T-helper 2 cell treated with Interferon-gamma antibody and Interleukin-4, amounts not matched to agents 5 μg/mL and 100 μg/mL, for 36 hours (primary cell): Measurements from ENCODE around the gene SUGT1.

Experiments used
- DNase-seq: peaks from one replicate; pipeline ENCODE4 v3.0.0; 2021; ENCODE audit warnings: low spot score
- H3K27ac Mint-ChIP-seq: one replicate; pipeline ENCODE4 v1.8.0; 2021; ENCODE audit warnings: mild to moderate bottlenecking, mixed read lengths
- H3K27me3 Mint-ChIP-seq: one replicate; pipeline ENCODE4 v1.8.0; 2021; ENCODE audit warnings: low read depth, mixed read lengths
- H3K36me3 Mint-ChIP-seq: one replicate; pipeline ENCODE4 v1.8.0; 2021; ENCODE audit warnings: low read depth, mixed read lengths
- H3K4me1 Mint-ChIP-seq: one replicate; pipeline ENCODE4 v1.8.0; 2021; ENCODE audit warnings: low read depth, mixed read lengths
- H3K4me3 Mint-ChIP-seq: one replicate; pipeline ENCODE4 v1.8.0; 2022; ENCODE audit warnings: mild to moderate bottlenecking, moderate library complexity, mixed read lengths
- H3K9me3 Mint-ChIP-seq: one replicate; pipeline ENCODE4 v1.8.0; 2021; ENCODE audit warnings: mixed read lengths

Gene SUGT1

GRCh38 chr13:52737451-52737850, 84.8 kb downstream of the SUGT1 start:
- Mint-ChIP-seq H3K36me3 (no peaks in the 10 kb centered on the region), H3K4me3 (no peak overlapping the region), H3K27me3 (peaks cover 42% of the 10 kb centered on the region), H3K9me3 (no peaks in the 10 kb centered on the region), H3K4me1 (no peaks in the 10 kb centered on the region), H3K27ac (no peak overlapping the region)
- DNase-seq: no peak

GRCh38 chr13:52737965-52738364, 85.3 kb downstream of the SUGT1 start:
- no peak for DNase-seq
- Mint-ChIP-seq H3K27me3 (peaks cover 46% of the 10 kb centered on the region), H3K36me3 (no peaks in the 10 kb centered on the region), H3K9me3 (no peaks in the 10 kb centered on the region), H3K27ac (no peak overlapping the region), H3K4me3 (no peak overlapping the region), H3K4me1 (no peaks in the 10 kb centered on the region)

GRCh38 chr13:52738719-52739467, 86.3 kb downstream of the SUGT1 start:
- no peak overlapping the region for H3K4me3 Mint-ChIP-seq
- H3K27me3 Mint-ChIP-seq: peaks cover 50% of the 10 kb centered on the region
- H3K4me1 Mint-ChIP-seq: no peaks in the 10 kb centered on the region
- no peaks in the 10 kb centered on the region for H3K36me3 Mint-ChIP-seq
- no peak for DNase-seq
- no peak overlapping the region for H3K27ac Mint-ChIP-seq
- H3K9me3 Mint-ChIP-seq: no peaks in the 10 kb centered on the region

- Mint-ChIP-seq H3K4me3 (peak within 1 kb of the TSS; percentile 33), H3K36me3 (no peaks in the 10 kb centered on the region), H3K9me3 (no peaks in the 10 kb centered on the region), H3K4me1 (no peaks in the 10 kb centered on the region), H3K27ac (no peak within 1 kb of the TSS), H3K27me3 (peaks cover 50% of the 10 kb centered on the region)
- no peak for DNase-seq
Measured at GRCh38 chr13:52739468-52740071, 86.9 kb downstream of the SUGT1 start, which contains the start of gene CNMD. TSS of gene CNMD (minus strand) at chr13:52739820. CDS start at chr13:52739701, 119 bp downstream.

- no peaks in the 10 kb centered on the region for H3K4me1 Mint-ChIP-seq
- no peak overlapping the region for H3K27ac Mint-ChIP-seq
- H3K27me3 Mint-ChIP-seq: peaks cover 45% of the 10 kb centered on the region
- no peaks in the 10 kb centered on the region for H3K9me3 Mint-ChIP-seq
- no peaks in the 10 kb centered on the region for H3K36me3 Mint-ChIP-seq
- DNase-seq: no peak
- H3K4me3 Mint-ChIP-seq: no peak overlapping the region
Measured at GRCh38 chr13:52743569-52743968, 90.9 kb downstream of the SUGT1 start.

DNA sequence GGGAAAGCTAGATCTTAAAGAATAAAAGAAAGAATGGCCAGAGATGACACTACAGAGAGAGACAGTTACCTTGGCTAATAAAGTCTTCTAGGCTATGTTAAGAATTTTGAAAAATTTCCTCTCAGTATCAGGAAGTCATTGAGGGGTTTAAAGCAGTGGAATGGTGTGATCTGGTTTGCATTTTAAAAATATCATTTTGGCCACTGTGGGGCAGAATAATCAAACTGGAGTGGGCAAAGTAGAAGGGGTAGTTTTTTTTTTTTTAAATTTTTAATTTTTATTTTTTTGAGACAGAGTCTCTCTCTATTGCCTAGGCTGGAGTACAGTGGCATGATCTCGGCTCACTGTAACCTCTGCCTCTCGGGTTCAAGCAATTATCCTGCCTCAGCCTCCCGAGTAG, 91.4 kb downstream of the SUGT1 start:
- Mint-ChIP-seq H3K27ac (no peak overlapping the region), H3K4me1 (no peaks in the 10 kb centered on the region), H3K9me3 (no peaks in the 10 kb centered on the region), H3K27me3 (peaks cover 44% of the 10 kb centered on the region), H3K36me3 (no peaks in the 10 kb centered on the region), H3K4me3 (no peak overlapping the region)
- no peak for DNase-seq

DNA sequence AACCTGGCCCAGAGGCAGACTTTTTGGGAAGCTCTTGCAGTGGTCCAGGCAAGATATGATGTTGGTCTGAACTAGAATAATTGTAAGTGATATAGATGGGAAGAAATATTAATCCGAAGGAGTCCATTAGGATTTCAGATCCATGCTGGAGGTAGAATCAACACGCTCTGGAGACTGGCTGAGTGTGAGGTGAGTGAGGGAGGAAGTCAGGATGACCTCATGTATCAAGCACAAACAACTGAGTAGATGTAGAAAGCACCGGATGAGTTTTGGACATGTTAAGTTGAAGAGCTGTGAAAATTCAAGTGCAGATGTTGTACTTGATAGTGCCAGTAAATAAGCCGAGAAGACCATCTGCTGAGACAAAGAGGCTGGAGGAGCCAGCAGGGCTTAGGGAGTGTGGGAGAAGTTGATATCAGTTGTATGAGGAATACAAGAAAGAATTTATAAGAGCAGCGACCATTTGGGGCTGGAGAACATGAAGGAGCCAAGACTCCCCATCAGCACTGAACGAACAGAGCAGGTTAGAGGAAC, 92.3 kb downstream of the SUGT1 start:
- H3K36me3 Mint-ChIP-seq: no peaks in the 10 kb centered on the region
- H3K27ac Mint-ChIP-seq: no peak overlapping the region
- DNase-seq: no peak
- H3K4me3 Mint-ChIP-seq: no peak overlapping the region
- no peaks in the 10 kb centered on the region for H3K4me1 Mint-ChIP-seq
- H3K9me3 Mint-ChIP-seq: no peaks in the 10 kb centered on the region
- peaks cover 37% of the 10 kb centered on the region for H3K27me3 Mint-ChIP-seq

- no peak overlapping the region for H3K27ac Mint-ChIP-seq
- H3K9me3 Mint-ChIP-seq: no peaks in the 10 kb centered on the region
- no peak for DNase-seq
- no peaks in the 10 kb centered on the region for H3K36me3 Mint-ChIP-seq
- peaks cover 29% of the 10 kb centered on the region for H3K27me3 Mint-ChIP-seq
- no peaks in the 10 kb centered on the region for H3K4me1 Mint-ChIP-seq
- H3K4me3 Mint-ChIP-seq: no peak overlapping the region
Measured at GRCh38 chr13:52746141-52746540, 93.5 kb downstream of the SUGT1 start.

DNA sequence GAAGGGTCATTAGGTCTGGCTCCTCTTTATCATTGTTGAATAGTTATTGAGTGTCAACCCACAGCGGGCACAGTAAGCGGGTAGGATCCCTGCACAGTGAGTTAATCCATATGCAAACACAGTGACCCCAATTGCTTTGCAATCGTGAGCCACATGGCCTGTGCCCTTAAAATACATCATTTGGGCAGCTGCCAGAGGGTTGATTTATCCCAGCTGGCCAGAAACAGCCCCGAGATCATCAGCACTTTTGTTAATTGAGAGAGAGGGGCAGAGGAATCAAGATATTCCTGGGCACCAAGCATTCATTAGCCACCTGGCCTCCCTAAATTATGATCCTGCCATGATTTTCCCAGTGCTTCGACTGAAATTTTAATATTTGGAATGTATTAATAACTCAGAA, 96.8 kb downstream of the SUGT1 start:
- H3K9me3 Mint-ChIP-seq: no peaks in the 10 kb centered on the region
- no peak for DNase-seq
- H3K4me1 Mint-ChIP-seq: no peaks in the 10 kb centered on the region
- no peak overlapping the region for H3K27ac Mint-ChIP-seq
- H3K4me3 Mint-ChIP-seq: no peak overlapping the region
- H3K27me3 Mint-ChIP-seq: peaks cover 11% of the 10 kb centered on the region
- H3K36me3 Mint-ChIP-seq: no peaks in the 10 kb centered on the region
